Keratinocyte (primary cell): ENCODE results near the gene SFRP5.

Source experiments
- EZH2 ChIP-seq: IDR thresholded peaks from one replicate; pipeline ENCODE4 v1.6.1; 2012; ENCODE audit warnings: inconsistent platforms, mild to moderate bottlenecking, low read length, moderate library complexity
- TF ChIP-seq, protein P1 (sequence below), 3 experiments: IDR thresholded peaks in 1 of 3; conservative IDR thresholded peaks in 1 of 3; optimal IDR thresholded peaks in 1 of 3; 2 replicates in 2 of 3; 3 replicates in 1 of 3; pipeline versions ENCODE3 to v1.5.1; 2011; ENCODE audit warnings: low read length in 3 of 3, mild to moderate bottlenecking in 3 of 3, moderate library complexity in 2 of 3, control low read depth in 1 of 3, inconsistent platforms in 1 of 3; ENCODE audit not compliant: insufficient read depth in 2 of 3; ENCODE audit errors: extremely low read depth in 1 of 3

DNA sequence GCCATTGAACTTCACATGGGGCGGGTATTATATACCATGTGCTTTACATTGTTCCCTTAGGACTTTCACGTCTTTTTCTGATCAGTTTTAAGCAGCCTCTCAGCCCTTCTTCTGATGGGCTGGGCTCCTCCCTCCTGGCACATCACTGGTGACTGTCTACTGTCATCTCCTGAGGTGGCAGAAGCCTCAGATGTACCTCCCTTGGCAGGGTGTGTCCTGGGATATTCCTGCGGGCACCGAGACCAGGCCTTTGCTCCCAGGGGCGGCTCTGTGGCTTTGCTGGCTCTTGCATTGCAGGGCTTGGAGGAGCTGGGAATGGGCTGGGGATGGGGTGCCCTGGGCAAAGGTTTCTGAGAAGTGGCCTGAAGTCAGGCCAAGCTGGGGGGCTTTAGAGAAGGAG is 43.2 kb upstream of the SFRP5 start:
- TF ChIP-seq, protein P1, sequence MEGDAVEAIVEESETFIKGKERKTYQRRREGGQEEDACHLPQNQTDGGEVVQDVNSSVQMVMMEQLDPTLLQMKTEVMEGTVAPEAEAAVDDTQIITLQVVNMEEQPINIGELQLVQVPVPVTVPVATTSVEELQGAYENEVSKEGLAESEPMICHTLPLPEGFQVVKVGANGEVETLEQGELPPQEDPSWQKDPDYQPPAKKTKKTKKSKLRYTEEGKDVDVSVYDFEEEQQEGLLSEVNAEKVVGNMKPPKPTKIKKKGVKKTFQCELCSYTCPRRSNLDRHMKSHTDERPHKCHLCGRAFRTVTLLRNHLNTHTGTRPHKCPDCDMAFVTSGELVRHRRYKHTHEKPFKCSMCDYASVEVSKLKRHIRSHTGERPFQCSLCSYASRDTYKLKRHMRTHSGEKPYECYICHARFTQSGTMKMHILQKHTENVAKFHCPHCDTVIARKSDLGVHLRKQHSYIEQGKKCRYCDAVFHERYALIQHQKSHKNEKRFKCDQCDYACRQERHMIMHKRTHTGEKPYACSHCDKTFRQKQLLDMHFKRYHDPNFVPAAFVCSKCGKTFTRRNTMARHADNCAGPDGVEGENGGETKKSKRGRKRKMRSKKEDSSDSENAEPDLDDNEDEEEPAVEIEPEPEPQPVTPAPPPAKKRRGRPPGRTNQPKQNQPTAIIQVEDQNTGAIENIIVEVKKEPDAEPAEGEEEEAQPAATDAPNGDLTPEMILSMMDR (optimal IDR thresholded peaks at IDR 0.05 in 1 of 3, IDR thresholded peaks at IDR 0.05 in 1 of 3, conservative IDR thresholded peaks at IDR 0.05 in 1 of 3; ENCODE audit: extremely low read depth in 1 of 3, insufficient read depth in 2 of 3, low read length in 3 of 3) = no peak
- TF ChIP-seq EZH2 = no peak
